PC-9 (cell line): Measurements from ENCODE around the gene C10orf62. TPM values are rescaled to one million over a fixed set of nuclear protein-coding genes. Genes with fewer than 3 reads are reported as not detected.
"Not testable (repeated sequence)": the region's sequence is repeated elsewhere in the genome, so short reads cannot be mapped to it uniquely, and the experiment has no call there.

ENCODE experiments used
- BruUV-seq: library from RNA; stranded (reverse); fragments of 400-500 nt; replicated peaks from 2 replicates; lab custom pipeline; 2021; lab: Mats Ljungman, UMichigan
- CTCF ChIA-PET: fragments of 300-600 bp; sonication (Branson Sonifier 250); formaldehyde crosslinking; loops from one replicate; lab custom pipeline; 2022; ENCODE audit warnings: antibody characterized with exemption; lab: Charles Lee
- POLR2A ChIA-PET: fragments of 300-600 bp; sonication (Branson Sonifier 250); formaldehyde crosslinking; loops from one replicate; lab custom pipeline; 2022; ENCODE audit warnings: antibody characterized with exemption; ENCODE audit not compliant: unreplicated experiment; lab: Charles Lee
- DNase-seq, 2 experiments: peaks; one replicate each; pipeline versions ENCODE4 v3.0.0 to v3.0.0-alpha.2; 2015 to 2022; ENCODE audit warnings: mixed read lengths in 1 of 2
- H2AFZ ChIP-seq: fragments of 200-600 bp; sonication (generic); 2 replicates; pipeline ENCODE4 v1.8.1; 2017; ENCODE audit warnings: antibody characterized with exemption
- H3F3A ChIP-seq: fragments of 200-600 bp; sonication (generic); 2 replicates; pipeline ENCODE4 v1.8.1; 2017; ENCODE audit warnings: antibody characterized with exemption, mild to moderate bottlenecking, low read depth; ENCODE audit not compliant: insufficient read depth
- H3K27ac ChIP-seq: fragments of 200-600 bp; sonication (generic); 2 replicates; pipeline ENCODE4 v1.6.1; 2016; ENCODE audit warnings: mixed run types
- H3K27me3 ChIP-seq: fragments of 200-600 bp; sonication (generic); 2 replicates; pipeline ENCODE4 v1.6.1; 2016; ENCODE audit warnings: low read depth, mixed run types; ENCODE audit not compliant: insufficient read depth
- H3K36me3 ChIP-seq: fragments of 200-600 bp; sonication (generic); 2 replicates; pipeline ENCODE4 v1.6.1; 2016; ENCODE audit warnings: low read depth, mixed run types
- H3K4me1 ChIP-seq: fragments of 200-600 bp; sonication (generic); replicated peaks from 2 replicates; pipeline ENCODE4 v1.6.1; 2016; ENCODE audit warnings: mixed run types; ENCODE audit not compliant: insufficient read depth
- H3K4me2 ChIP-seq: fragments of 200-600 bp; sonication (generic); 2 replicates; pipeline ENCODE4 v1.6.1; 2017; ENCODE audit warnings: mixed run types
- H3K4me3 ChIP-seq: fragments of 200-600 bp; sonication (generic); 2 replicates; pipeline ENCODE4 v1.6.1; 2016; ENCODE audit warnings: mixed run types
- H3K79me2 ChIP-seq: fragments of 200-600 bp; sonication (generic); 2 replicates; pipeline ENCODE4 v1.6.1; 2017; ENCODE audit warnings: low read depth, mixed run types
- H3K9me2 ChIP-seq: fragments of 200-600 bp; sonication (generic); 2 replicates; pipeline ENCODE4 v1.8.1; 2017; ENCODE audit warnings: mild to moderate bottlenecking; ENCODE audit not compliant: insufficient read depth
- H3K9me3 ChIP-seq: fragments of 200-600 bp; sonication (generic); 2 replicates; pipeline ENCODE4 v1.8.1; 2016; ENCODE audit warnings: low read depth; ENCODE audit not compliant: insufficient read depth
- H4K20me1 ChIP-seq: fragments of 200-600 bp; sonication (generic); 2 replicates; pipeline ENCODE4 v1.8.1; 2017; ENCODE audit not compliant: insufficient read depth
- CTCF ChIP-seq: fragments of 200-600 bp; sonication (generic); conservative IDR thresholded peaks from 2 replicates; pipeline ENCODE4 v1.6.1; 2017; ENCODE audit warnings: mixed run types, antibody characterized with exemption, mild to moderate bottlenecking, moderate library complexity
- EZH2 ChIP-seq: fragments of 200-600 bp; sonication (generic); IDR thresholded peaks from 2 replicates; pipeline ENCODE4 v1.8.0; 2017; ENCODE audit warnings: antibody characterized with exemption, low read depth
- intact Hi-C: fragments of 100-400 bp; cut with micrococcal nuclease; formaldehyde crosslinking; loops from one replicate; pipeline ENCODE4 v1.10.0; 2022; ENCODE audit not compliant: unreplicated experiment
- total RNA-seq: library from RNA; stranded (reverse); gene quantifications from 2 replicates; pipeline ENCODE4 v1.2.3, GENCODE V29; 2021

Gene C10orf62
- total RNA-seq, 1 experiment from 2014 or later: 0.59 TPM

- Histone ChIP-seq H3K4me3 (peak overlapping the region; percentile 83), H3K27me3 (no peaks in the 10 kb centered on the region), H3K9me3 (no peaks in the 10 kb centered on the region), H3F3A (peaks cover 5% of the 10 kb centered on the region; the same call in 1 of the 2 replicates), H3K9me2 (no peaks in the 10 kb centered on the region), H4K20me1 (no peaks in the 10 kb centered on the region), H3K36me3 (no peaks in the 10 kb centered on the region), H3K4me1 (no peaks in the 10 kb centered on the region), H3K79me2 (0 out of 2 replicates have a peak, but pooled peaks cover 4% of the 10 kb centered on the region), H3K27ac (no peak overlapping the region), H3K4me2 (peak overlapping the region; percentile 84), H2AFZ (peak overlapping the region; percentile 90)
- ChIA-PET POLR2A (no interaction called here), CTCF (interaction anchor here (0.5 kb wide), 1 partner anchor 15 kb away, joined by 12 read pairs; no protein-coding TSS in a partner anchor)
- no TSS peak for BruUV-seq
- no peak for TF ChIP-seq EZH2
- TF ChIP-seq CTCF: peak; percentile 54
- intact Hi-C loops: no loop called here
- peak in 1 of 2 experiments; percentile 8 for DNase-seq
Measured at GRCh38 chr10:97633921-97634320, 44.4 kb downstream of the C10orf62 start.

GRCh38 chr10:97635577-97635976, 46.1 kb downstream of the C10orf62 start:
- intact Hi-C loops: no loop called here
- no peaks in the 10 kb centered on the region; the same call in 1 of the 2 replicates for H3K4me1 ChIP-seq
- H2AFZ ChIP-seq: no peak overlapping the region
- POLR2A ChIA-PET: no interaction called here
- CTCF ChIA-PET: no interaction called here
- 0 out of 2 replicates have a peak, but pooled peaks cover 4% of the 10 kb centered on the region for H3K79me2 ChIP-seq
- no peak overlapping the region for H3K27ac ChIP-seq
- no peak overlapping the region for H3K4me2 ChIP-seq
- no peaks in the 10 kb centered on the region for H3K27me3 ChIP-seq
- DNase-seq: no peak
- no peaks in the 10 kb centered on the region for H4K20me1 ChIP-seq
- H3K9me3 ChIP-seq: no peaks in the 10 kb centered on the region
- peaks cover 5% of the 10 kb centered on the region; the same call in 1 of the 2 replicates for H3F3A ChIP-seq
- no peaks in the 10 kb centered on the region for H3K9me2 ChIP-seq
- no TSS peak for BruUV-seq
- H3K36me3 ChIP-seq: no peaks in the 10 kb centered on the region
- TF ChIP-seq CTCF (no peak), EZH2 (no peak)
- no peak overlapping the region for H3K4me3 ChIP-seq

- H3K4me2 ChIP-seq, H3K4me1 ChIP-seq, DNase-seq, H3K27me3 ChIP-seq, intact Hi-C loops, H4K20me1 ChIP-seq, H3K9me3 ChIP-seq, H3F3A ChIP-seq, POLR2A ChIA-PET, H2AFZ ChIP-seq, H3K9me2 ChIP-seq, H3K27ac ChIP-seq, BruUV-seq, H3K36me3 ChIP-seq, H3K4me3 ChIP-seq: not testable (repeated sequence)
- CTCF ChIA-PET: interaction anchor here (0.5 kb wide), 1 partner anchor 191 kb away, joined by 3 read pairs; no protein-coding TSS in a partner anchor
- H3K79me2 ChIP-seq: peaks cover 31% of the 10 kb centered on the region
Measured at GRCh38 chr10:97639090-97639489, 49.6 kb downstream of the C10orf62 start.
